Fibroblast of lung (primary cell): ENCODE results near the gene SLC26A8. TPM values are rescaled to one million over a fixed set of nuclear protein-coding genes. Genes with fewer than 3 reads are reported as not detected.

Experiments used
- DNase-seq, 2 donors: peaks; one replicate each; pipeline versions ENCODE4 v3.0.0 to v3.0.0-alpha.2; 2010; ENCODE audit warnings: low read depth in 2 of 2
- H2AFZ ChIP-seq: 2 replicates; pipeline ENCODE4 v1.5.1; 2012; ENCODE audit warnings: low read length, control low read depth, inconsistent platforms
- H3K27ac ChIP-seq: 2 replicates; pipeline ENCODE4 v1.5.1; 2011; ENCODE audit warnings: low read length, control low read depth; ENCODE audit not compliant: insufficient read depth
- H3K27me3 ChIP-seq: 2 replicates; pipeline ENCODE4 v1.5.1; 2011; ENCODE audit warnings: mild to moderate bottlenecking, low read length; ENCODE audit not compliant: control insufficient read depth, insufficient read depth
- H3K36me3 ChIP-seq: 2 replicates; pipeline ENCODE4 v1.5.1; 2011; ENCODE audit warnings: low read length; ENCODE audit not compliant: control insufficient read depth, insufficient read depth
- H3K4me1 ChIP-seq: 2 replicates; pipeline ENCODE4 v1.5.1; 2011; ENCODE audit warnings: low read length; ENCODE audit not compliant: control insufficient read depth, insufficient read depth; ENCODE audit errors: extremely low read depth
- H3K4me2 ChIP-seq: 2 replicates; pipeline ENCODE4 v1.5.1; 2011; ENCODE audit warnings: low read length, control low read depth; ENCODE audit not compliant: insufficient read depth; ENCODE audit errors: extremely low read depth
- H3K4me3 ChIP-seq, 4 experiments: fragments of 200-600 bp in 1 of 4; sonication (generic) in 1 of 4; replicated peaks in 1 of 4; 2 replicates each; pipeline ENCODE4 v1.5.1; 2011 to 2016; ENCODE audit warnings: low read length in 4 of 4, low read depth in 3 of 4, mild to moderate bottlenecking in 3 of 4, control low read depth in 2 of 4, inconsistent platforms in 1 of 4, mixed read lengths in 1 of 4; ENCODE audit not compliant: insufficient read depth in 1 of 4; ENCODE audit errors: control extremely low read depth in 1 of 4
- H3K79me2 ChIP-seq: 2 replicates; pipeline ENCODE4 v1.5.1; 2012; ENCODE audit warnings: mild to moderate bottlenecking, low read length, inconsistent platforms; ENCODE audit not compliant: control insufficient read depth, insufficient read depth
- H3K9ac ChIP-seq: 2 replicates; pipeline ENCODE4 v1.5.1; 2011; ENCODE audit warnings: mild to moderate bottlenecking, low read length, control low read depth; ENCODE audit not compliant: insufficient read depth
- H3K9me3 ChIP-seq: 2 replicates; pipeline ENCODE4 v1.5.1; 2012; ENCODE audit warnings: low read depth, low read length; ENCODE audit not compliant: control insufficient read depth, insufficient read depth
- H4K20me1 ChIP-seq: 2 replicates; pipeline ENCODE4 v1.5.1; 2011; ENCODE audit warnings: low read length; ENCODE audit not compliant: control insufficient read depth, insufficient read depth; ENCODE audit errors: extremely low read depth
- EZH2 ChIP-seq: IDR thresholded peaks from 2 replicates; pipeline ENCODE4 v1.5.1; 2012; ENCODE audit warnings: low read length, control low read depth, mild to moderate bottlenecking; ENCODE audit errors: missing control alignments
- polyA plus RNA-seq, 2 donors: library from polyadenylated mRNA; depleted of rRNA in 1 of 2; stranded (reverse) in 1 of 2; unstranded in 1 of 2; fragments of >200 nt; gene quantifications; 2 replicates each; pipeline ENCODE4 v1.2.1, GENCODE V29; 2011 to 2012; ENCODE audit warnings: missing spikeins in 1 of 2
- total RNA-seq: library from RNA; depleted of rRNA; stranded (reverse); fragments of >200 nt; gene quantifications from 2 replicates; pipeline ENCODE4 v1.2.1, GENCODE V29; 2014
- TF ChIP-seq, protein P1 (sequence below), 2 donors: IDR thresholded peaks in 1 of 2; conservative IDR thresholded peaks in 1 of 2; 1 replicate in 1 of 2; 2 replicates in 1 of 2; pipeline ENCODE4 v1.5.1; 2011 to 2012; ENCODE audit warnings: low read length in 2 of 2, control low read depth in 1 of 2, inconsistent platforms in 1 of 2, low read depth in 1 of 2, mild to moderate bottlenecking in 1 of 2

Gene SLC26A8
- total and polyA plus RNA-seq, 2 donors (not counting 1 experiment from before 2014, with no cell fraction given): not detected

DNA sequence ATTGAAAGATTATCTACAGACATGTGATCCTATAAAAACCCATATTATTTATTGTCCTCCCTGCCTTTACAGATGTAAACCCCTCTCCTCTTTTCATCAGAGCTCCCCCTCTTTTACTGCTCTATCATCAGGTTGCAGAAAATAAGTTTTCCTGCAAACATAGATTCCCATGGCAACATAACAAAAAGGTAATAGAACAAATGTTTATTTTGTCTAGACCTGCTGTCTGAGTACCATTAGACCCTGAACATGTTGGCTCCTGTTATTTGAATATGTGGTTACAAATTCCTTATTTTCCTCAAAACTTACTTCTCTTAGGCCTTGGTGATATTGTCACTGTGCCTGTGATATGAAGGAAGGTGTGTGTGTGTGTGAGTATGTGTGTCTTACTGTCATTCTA is 14.7 kb upstream of the SLC26A8 start:
- Histone ChIP-seq H3K9ac (no peak overlapping the region), H3K4me3 (no peak overlapping the region), H3K27me3 (no peaks in the 10 kb centered on the region), H2AFZ (no peak overlapping the region), H3K9me3 (no peaks in the 10 kb centered on the region), H4K20me1 (peaks cover 3% of the 10 kb centered on the region), H3K4me1 (peaks cover 2% of the 10 kb centered on the region), H3K79me2 (peaks cover 87% of the 10 kb centered on the region), H3K27ac (no peak overlapping the region), H3K4me2 (no peak overlapping the region), H3K36me3 (no peaks in the 10 kb centered on the region)
- peak in 1 of 2 donors; percentile 12 for DNase-seq
- TF ChIP-seq EZH2: no peak
- TF ChIP-seq, protein P1, sequence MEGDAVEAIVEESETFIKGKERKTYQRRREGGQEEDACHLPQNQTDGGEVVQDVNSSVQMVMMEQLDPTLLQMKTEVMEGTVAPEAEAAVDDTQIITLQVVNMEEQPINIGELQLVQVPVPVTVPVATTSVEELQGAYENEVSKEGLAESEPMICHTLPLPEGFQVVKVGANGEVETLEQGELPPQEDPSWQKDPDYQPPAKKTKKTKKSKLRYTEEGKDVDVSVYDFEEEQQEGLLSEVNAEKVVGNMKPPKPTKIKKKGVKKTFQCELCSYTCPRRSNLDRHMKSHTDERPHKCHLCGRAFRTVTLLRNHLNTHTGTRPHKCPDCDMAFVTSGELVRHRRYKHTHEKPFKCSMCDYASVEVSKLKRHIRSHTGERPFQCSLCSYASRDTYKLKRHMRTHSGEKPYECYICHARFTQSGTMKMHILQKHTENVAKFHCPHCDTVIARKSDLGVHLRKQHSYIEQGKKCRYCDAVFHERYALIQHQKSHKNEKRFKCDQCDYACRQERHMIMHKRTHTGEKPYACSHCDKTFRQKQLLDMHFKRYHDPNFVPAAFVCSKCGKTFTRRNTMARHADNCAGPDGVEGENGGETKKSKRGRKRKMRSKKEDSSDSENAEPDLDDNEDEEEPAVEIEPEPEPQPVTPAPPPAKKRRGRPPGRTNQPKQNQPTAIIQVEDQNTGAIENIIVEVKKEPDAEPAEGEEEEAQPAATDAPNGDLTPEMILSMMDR (conservative IDR thresholded peaks at IDR 0.05 in 1 of 2, IDR thresholded peaks at IDR 0.05 in 1 of 2; ENCODE audit: low read depth in 1 of 2, low read length in 2 of 2): no peak

DNA sequence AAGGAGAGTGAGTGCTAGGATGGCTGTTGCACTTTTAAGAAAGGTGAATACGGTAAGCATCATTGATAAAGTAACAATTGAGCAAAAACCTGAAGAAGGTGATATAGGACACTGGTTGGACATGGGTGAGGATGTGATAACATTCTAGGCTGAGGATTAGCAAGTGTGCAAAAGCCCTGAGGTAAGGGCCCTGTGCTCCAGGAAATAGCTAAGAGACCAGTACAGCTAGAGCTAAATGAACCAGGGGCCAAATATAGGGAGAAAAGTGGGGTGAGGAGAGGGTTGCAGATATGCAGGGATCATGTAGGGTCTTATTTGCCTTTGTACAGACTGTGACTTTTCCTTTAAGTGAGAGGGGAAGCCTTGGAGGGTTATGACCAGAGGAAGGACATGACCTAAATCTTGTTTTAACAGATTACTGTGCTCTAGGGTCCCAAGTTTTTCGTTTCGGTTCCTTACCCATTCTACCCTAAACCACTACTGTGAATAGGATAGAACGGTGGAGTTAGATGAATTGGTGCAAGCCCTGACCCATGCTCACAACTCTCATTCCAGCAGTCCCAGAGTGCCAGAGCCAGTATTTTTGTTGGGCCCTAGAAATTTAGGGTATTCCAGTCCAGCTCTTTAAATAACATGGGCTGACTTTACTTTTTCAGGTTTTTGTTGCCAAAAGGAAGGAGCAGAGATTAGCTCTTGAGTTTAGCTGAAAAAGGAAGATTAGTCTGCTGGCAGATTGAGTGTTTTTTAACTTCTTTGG is 13.9 kb upstream of the SLC26A8 start:
- DNase-seq: no peak
- H3K4me3 ChIP-seq: no peak overlapping the region
- H3K9ac ChIP-seq: no peak overlapping the region
- H3K4me2 ChIP-seq: peak overlapping the region; percentile 17
- no peaks in the 10 kb centered on the region for H3K36me3 ChIP-seq
- peaks cover 3% of the 10 kb centered on the region for H4K20me1 ChIP-seq
- H2AFZ ChIP-seq: no peak overlapping the region
- no peaks in the 10 kb centered on the region for H3K27me3 ChIP-seq
- no peaks in the 10 kb centered on the region for H3K9me3 ChIP-seq
- H3K79me2 ChIP-seq: peaks cover 90% of the 10 kb centered on the region
- H3K27ac ChIP-seq: no peak overlapping the region
- TF ChIP-seq EZH2: no peak
- TF ChIP-seq, protein P1 (conservative IDR thresholded peaks at IDR 0.05 in 1 of 2, IDR thresholded peaks at IDR 0.05 in 1 of 2; ENCODE audit: low read depth in 1 of 2, low read length in 2 of 2): no peak
- peaks cover 2% of the 10 kb centered on the region for H3K4me1 ChIP-seq

DNA sequence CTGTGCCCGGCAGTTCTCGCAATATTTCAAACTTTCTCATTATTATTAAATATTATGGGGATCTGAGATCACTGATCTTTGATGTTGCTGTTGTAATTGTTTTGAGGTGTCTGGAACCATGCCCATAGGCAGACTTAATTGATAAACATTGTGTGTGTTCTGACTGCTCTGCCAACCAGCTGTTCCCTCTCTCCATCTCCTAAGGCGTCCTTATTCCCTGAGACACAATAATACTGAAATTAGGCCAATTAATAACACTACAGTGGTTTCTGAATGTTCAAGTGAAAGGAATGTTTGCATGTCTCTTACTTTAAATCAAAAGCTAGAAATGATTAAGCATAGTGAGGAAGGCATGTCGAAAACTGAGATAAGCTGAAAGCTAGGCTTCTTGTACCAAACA is 10.8 kb upstream of the SLC26A8 start:
- no peak overlapping the region for H3K4me2 ChIP-seq
- H3K79me2 ChIP-seq: peaks cover 91% of the 10 kb centered on the region
- peaks cover 3% of the 10 kb centered on the region for H4K20me1 ChIP-seq
- H3K36me3 ChIP-seq: no peaks in the 10 kb centered on the region
- TF ChIP-seq, protein P1 (conservative IDR thresholded peaks at IDR 0.05 in 1 of 2, IDR thresholded peaks at IDR 0.05 in 1 of 2; ENCODE audit: low read depth in 1 of 2, low read length in 2 of 2): no peak
- TF ChIP-seq EZH2: no peak
- no peak overlapping the region for H3K9ac ChIP-seq
- peaks cover 2% of the 10 kb centered on the region for H3K4me1 ChIP-seq
- H3K9me3 ChIP-seq: no peaks in the 10 kb centered on the region
- H2AFZ ChIP-seq: no peak overlapping the region
- peak; percentile 33 to 79 for DNase-seq
- no peak overlapping the region for H3K4me3 ChIP-seq
- no peaks in the 10 kb centered on the region for H3K27me3 ChIP-seq
- H3K27ac ChIP-seq: no peak overlapping the region
